PC-9 (cell line): ENCODE data around the gene CAPRIN1.

Experiments used
- EZH2 ChIP-seq: fragments of 200-600 bp; sonication (generic); IDR thresholded peaks from 2 replicates; pipeline ENCODE4 v1.8.0; 2017; ENCODE audit warnings: antibody characterized with exemption, low read depth
- TF ChIP-seq, protein P1 (sequence below): fragments of 200-600 bp; sonication (generic); conservative IDR thresholded peaks from 2 replicates; pipeline ENCODE4 v1.6.1; 2017; ENCODE audit warnings: mixed run types, antibody characterized with exemption, mild to moderate bottlenecking, moderate library complexity

DNA sequence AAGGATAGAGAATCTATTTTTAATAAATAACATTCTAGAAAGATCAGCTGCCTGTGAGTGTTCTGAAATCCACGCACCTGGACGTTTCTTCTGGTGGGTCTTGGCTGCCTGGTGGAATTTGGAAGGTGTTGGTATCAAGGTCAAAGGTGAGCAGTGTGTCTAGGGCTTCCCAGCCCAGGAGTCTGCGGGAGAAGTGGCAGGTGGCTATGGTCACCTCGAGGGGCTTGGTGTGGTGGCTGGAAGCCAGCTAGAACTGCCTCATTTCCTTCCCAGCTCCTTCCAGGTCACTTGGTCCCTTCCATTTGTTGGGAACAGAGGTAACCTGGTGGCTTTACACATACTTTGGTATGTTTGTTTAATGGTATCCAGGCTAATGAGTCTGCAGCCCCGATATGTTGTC lies 95.3 kb downstream of the CAPRIN1 start:
- TF ChIP-seq, protein P1, sequence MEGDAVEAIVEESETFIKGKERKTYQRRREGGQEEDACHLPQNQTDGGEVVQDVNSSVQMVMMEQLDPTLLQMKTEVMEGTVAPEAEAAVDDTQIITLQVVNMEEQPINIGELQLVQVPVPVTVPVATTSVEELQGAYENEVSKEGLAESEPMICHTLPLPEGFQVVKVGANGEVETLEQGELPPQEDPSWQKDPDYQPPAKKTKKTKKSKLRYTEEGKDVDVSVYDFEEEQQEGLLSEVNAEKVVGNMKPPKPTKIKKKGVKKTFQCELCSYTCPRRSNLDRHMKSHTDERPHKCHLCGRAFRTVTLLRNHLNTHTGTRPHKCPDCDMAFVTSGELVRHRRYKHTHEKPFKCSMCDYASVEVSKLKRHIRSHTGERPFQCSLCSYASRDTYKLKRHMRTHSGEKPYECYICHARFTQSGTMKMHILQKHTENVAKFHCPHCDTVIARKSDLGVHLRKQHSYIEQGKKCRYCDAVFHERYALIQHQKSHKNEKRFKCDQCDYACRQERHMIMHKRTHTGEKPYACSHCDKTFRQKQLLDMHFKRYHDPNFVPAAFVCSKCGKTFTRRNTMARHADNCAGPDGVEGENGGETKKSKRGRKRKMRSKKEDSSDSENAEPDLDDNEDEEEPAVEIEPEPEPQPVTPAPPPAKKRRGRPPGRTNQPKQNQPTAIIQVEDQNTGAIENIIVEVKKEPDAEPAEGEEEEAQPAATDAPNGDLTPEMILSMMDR = no peak
- no peak for TF ChIP-seq EZH2
